ENCODE data around the gene HPD. TPM values are rescaled to one million over a fixed set of nuclear protein-coding genes. Genes with fewer than 3 reads are reported as not detected.

HPD gene
- total and polyA plus RNA-seq, 2 of the 4 experiments (the other 2 are of a cell fraction), result 0.15 to 0.18 TPM

DNA sequence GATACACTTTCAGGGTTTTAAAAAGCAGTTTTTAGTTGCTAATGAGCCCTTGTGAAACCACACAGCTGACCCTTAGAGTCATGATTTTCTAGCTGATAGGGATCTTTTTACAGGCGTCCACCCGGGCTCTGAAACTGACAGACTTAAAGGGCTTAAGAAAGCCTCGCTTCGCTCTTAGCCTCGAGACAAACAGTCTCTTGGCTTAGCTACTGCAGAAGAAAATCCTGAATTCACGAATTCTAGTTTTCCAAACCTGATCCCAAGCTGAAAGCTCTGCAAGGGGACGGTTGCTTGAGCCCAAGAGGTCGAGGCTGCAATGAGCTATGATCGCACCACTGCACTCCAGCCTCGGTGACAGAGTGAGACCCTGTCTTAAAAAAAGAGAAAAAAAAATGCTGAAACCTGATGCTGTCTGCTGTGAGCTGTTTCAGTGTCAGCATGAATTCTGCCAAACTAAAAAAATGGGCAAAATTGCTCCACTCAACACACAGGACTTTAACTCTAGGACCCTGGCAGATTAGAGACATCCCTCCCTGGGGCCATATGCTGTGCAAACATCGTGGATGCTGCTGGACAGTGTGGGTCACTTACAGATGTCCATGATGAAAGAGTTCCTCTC, 3.1 kb upstream of the HPD start:
- no peak overlapping the region for H3K4me3 ChIP-seq (ENCODE audit: insufficient read depth, low read depth, low read length)
- H3K9me1 ChIP-seq (ENCODE audit: insufficient read depth, low read length), result peaks cover 14% of the 10 kb centered on the region
- no peak overlapping the region for H4K91ac ChIP-seq (ENCODE audit: insufficient read depth, low read depth, low read length)
- no peaks in the 10 kb centered on the region for H3K27me3 ChIP-seq (ENCODE audit: control insufficient read depth, insufficient read depth, low read length)
- ATAC-seq (ENCODE audit: low read depth), result peak; percentile 35
- no peak for TF ChIP-seq CEBPB (IDR thresholded peaks at IDR 0.05; ENCODE audit: low read depth, low read length)
- TF ChIP-seq CHD1 (IDR thresholded peaks at IDR 0.05; ENCODE audit: low read depth, low read length), result no peak
- TF ChIP-seq MXI1 (IDR thresholded peaks at IDR 0.05; ENCODE audit: borderline replicate concordance, low read depth, low read length), result no peak
- TF ChIP-seq, protein P1, sequence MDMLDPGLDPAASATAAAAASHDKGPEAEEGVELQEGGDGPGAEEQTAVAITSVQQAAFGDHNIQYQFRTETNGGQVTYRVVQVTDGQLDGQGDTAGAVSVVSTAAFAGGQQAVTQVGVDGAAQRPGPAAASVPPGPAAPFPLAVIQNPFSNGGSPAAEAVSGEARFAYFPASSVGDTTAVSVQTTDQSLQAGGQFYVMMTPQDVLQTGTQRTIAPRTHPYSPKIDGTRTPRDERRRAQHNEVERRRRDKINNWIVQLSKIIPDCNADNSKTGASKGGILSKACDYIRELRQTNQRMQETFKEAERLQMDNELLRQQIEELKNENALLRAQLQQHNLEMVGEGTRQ (IDR thresholded peaks at IDR 0.05; ENCODE audit: low read depth, low read length), result no peak
- no peak for TF ChIP-seq RCOR1 (IDR thresholded peaks at IDR 0.05; ENCODE audit: insufficient replicate concordance, low read length)
- TF ChIP-seq, protein P2, sequence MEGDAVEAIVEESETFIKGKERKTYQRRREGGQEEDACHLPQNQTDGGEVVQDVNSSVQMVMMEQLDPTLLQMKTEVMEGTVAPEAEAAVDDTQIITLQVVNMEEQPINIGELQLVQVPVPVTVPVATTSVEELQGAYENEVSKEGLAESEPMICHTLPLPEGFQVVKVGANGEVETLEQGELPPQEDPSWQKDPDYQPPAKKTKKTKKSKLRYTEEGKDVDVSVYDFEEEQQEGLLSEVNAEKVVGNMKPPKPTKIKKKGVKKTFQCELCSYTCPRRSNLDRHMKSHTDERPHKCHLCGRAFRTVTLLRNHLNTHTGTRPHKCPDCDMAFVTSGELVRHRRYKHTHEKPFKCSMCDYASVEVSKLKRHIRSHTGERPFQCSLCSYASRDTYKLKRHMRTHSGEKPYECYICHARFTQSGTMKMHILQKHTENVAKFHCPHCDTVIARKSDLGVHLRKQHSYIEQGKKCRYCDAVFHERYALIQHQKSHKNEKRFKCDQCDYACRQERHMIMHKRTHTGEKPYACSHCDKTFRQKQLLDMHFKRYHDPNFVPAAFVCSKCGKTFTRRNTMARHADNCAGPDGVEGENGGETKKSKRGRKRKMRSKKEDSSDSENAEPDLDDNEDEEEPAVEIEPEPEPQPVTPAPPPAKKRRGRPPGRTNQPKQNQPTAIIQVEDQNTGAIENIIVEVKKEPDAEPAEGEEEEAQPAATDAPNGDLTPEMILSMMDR (conservative IDR thresholded peaks at IDR 0.05; ENCODE audit: low read depth, low read length), result no peak
- TF ChIP-seq FOS (IDR thresholded peaks at IDR 0.05; ENCODE audit: low read depth, low read length), result no peak
- no peak for TF ChIP-seq SMC3 (IDR thresholded peaks at IDR 0.05; ENCODE audit: low read depth, low read length)
- TF ChIP-seq, protein P3, sequence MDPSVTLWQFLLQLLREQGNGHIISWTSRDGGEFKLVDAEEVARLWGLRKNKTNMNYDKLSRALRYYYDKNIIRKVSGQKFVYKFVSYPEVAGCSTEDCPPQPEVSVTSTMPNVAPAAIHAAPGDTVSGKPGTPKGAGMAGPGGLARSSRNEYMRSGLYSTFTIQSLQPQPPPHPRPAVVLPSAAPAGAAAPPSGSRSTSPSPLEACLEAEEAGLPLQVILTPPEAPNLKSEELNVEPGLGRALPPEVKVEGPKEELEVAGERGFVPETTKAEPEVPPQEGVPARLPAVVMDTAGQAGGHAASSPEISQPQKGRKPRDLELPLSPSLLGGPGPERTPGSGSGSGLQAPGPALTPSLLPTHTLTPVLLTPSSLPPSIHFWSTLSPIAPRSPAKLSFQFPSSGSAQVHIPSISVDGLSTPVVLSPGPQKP (IDR thresholded peaks at IDR 0.05; ENCODE audit: borderline replicate concordance, low read depth, low read length), result no peak
- TF ChIP-seq NFE2L2 (IDR thresholded peaks at IDR 0.05; ENCODE audit: low read depth, low read length), result no peak
- no peak for TF ChIP-seq MAFK (IDR thresholded peaks at IDR 0.05; ENCODE audit: low read depth, low read length)
- TF ChIP-seq BHLHE40 (IDR thresholded peaks at IDR 0.05; ENCODE audit: low read depth, low read length), result no peak
- TF ChIP-seq RAD21 (IDR thresholded peaks at IDR 0.05; ENCODE audit: low read length), result no peak
- H3K9ac ChIP-seq (ENCODE audit: low read depth, low read length), result peak overlapping the region; percentile 1; the same call in 1 of the 2 replicates
- no TSS peak for BruUV-seq (replicated peaks)
- intact Hi-C loops (cut with micrococcal nuclease), result no loop called here
- peak overlapping the region; percentile 6; the same call in 1 of the 2 replicates for H2BK120ac ChIP-seq (ENCODE audit: low read depth, low read length)
- no peak overlapping the region for H4K5ac ChIP-seq (ENCODE audit: low read depth, low read length)
- H3K23ac ChIP-seq (ENCODE audit: low read depth, low read length), result peak overlapping the region; percentile 12; the same call in 1 of the 2 replicates
- H3K14ac ChIP-seq (replicated peaks; ENCODE audit: low read depth, low read length), result peak overlapping the region; percentile 55
- H2BK5ac ChIP-seq (ENCODE audit: low read depth, low read length, poor library complexity, severe bottlenecking), result no peak overlapping the region
- H2AK5ac ChIP-seq (ENCODE audit: low read depth, low read length), result no peak overlapping the region
- H2AFZ ChIP-seq (replicated peaks; ENCODE audit: low read length, poor library complexity), result peak overlapping the region; percentile 74
- CTCF ChIA-PET, result interaction anchor here (0.6 to 0.9 kb wide), 3 partner anchors 11 to 387 kb away, joined by 3 to 5 read pairs (median 4); partner anchors contain the start of gene PSMD9
- peaks cover 20% of the 10 kb centered on the region for H3K4me1 ChIP-seq (ENCODE audit: control insufficient read depth, insufficient read depth, low read length)
- H2AK9ac ChIP-seq (replicated peaks; ENCODE audit: low read depth, low read length, poor library complexity), result no peak overlapping the region
- H3K18ac ChIP-seq (ENCODE audit: low read depth, low read length), result no peak overlapping the region
- peak overlapping the region in 1 of 2 experiments; percentile 26; a peak in 1 of 4 replicates for H4K8ac ChIP-seq (ENCODE audit: low read depth in 2 of 2, low read length in 2 of 2)
- no peaks in the 10 kb centered on the region for H3K9me3 ChIP-seq (ENCODE audit: control insufficient read depth, insufficient read depth, low read length)
- no peak overlapping the region; the same call in 1 of the 2 replicates for H3K4ac ChIP-seq (ENCODE audit: low read depth, low read length)
- no peaks in the 10 kb centered on the region for H3K36me3 ChIP-seq (ENCODE audit: control insufficient read depth, insufficient read depth, low read length)
- peaks cover 0 to 4% of the 10 kb centered on the region in 2 experiments; a peak in 1 of 4 replicates for H3K79me1 ChIP-seq (ENCODE audit: low read depth in 1 of 2, low read length in 2 of 2)
- peak overlapping the region; percentile 5; the same call in 1 of the 2 replicates for H3K27ac ChIP-seq (ENCODE audit: insufficient read depth, low read length)
- POLR2A ChIA-PET (ENCODE audit: unreplicated experiment), result no interaction called here
- no peak overlapping the region for H3K56ac ChIP-seq (ENCODE audit: extremely low read depth, insufficient read depth, low read length)
- in situ Hi-C loops (cut with MboI; ENCODE audit: low sequenced_read_pairs), result no loop called here
- DNase-seq, result peak; percentile 38
- 0 out of 2 replicates have a peak overlapping the region, but pooled peaks have one; percentile 52 for H2BK20ac ChIP-seq (ENCODE audit: low read depth, low read length)
- no peaks in the 10 kb centered on the region for H4K20me1 ChIP-seq (ENCODE audit: insufficient read depth, low read length)
- peak overlapping the region; percentile 80 for H3K4me2 ChIP-seq (ENCODE audit: low read depth, low read length)
- dilution Hi-C loops (cut with HindIII; ENCODE audit: low sequenced_read_pairs, unreplicated experiment), result no loop called here
- H2BK15ac ChIP-seq (ENCODE audit: low read depth, low read length), result no peak overlapping the region
- WGBS, 2 experiments (ENCODE audit: extremely low coverage in 2 of 2, insufficient read length in 1 of 2), result 27% methylated on average over 7 of the region's 11 CpGs; no CpG with 5 or more reads in 1 of the 2 experiments
